Fibroblast of skin of right biceps (primary cell): ENCODE data around the gene C22orf15.

ENCODE experiments used
- DNase-seq: peaks from one replicate; pipeline ENCODE4 v3.0.0-alpha.2; 2013

C22orf15 gene

DNA sequence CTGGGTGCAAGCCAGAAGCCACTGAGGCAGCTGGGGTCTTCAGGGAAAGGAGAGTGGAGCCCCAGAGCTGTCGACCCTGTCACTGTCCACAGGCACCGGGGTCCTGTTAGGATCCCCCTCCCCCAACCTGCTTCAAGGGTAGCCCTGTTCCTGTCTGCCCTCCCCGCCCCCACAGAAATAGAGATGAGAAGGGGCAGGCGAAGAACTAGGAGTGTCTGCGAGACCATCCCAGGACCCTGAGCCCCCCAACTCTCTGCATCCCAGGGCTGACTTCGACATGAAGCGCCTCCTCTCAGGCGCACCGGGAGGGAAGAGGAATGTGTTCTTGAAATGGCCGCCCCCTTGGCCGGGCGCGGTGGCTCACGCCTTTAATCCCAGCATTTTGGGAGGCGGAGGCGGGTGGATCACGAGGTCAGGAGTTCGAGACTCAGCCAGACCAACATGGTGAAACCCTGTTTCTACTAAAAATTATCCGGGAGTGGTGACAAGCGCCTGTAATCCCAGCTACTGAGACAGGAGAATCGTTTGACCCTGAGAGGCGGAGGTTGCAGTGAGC lies 11.3 kb upstream of the C22orf15 start:
- DNase-seq, result peak; percentile 47

DNA sequence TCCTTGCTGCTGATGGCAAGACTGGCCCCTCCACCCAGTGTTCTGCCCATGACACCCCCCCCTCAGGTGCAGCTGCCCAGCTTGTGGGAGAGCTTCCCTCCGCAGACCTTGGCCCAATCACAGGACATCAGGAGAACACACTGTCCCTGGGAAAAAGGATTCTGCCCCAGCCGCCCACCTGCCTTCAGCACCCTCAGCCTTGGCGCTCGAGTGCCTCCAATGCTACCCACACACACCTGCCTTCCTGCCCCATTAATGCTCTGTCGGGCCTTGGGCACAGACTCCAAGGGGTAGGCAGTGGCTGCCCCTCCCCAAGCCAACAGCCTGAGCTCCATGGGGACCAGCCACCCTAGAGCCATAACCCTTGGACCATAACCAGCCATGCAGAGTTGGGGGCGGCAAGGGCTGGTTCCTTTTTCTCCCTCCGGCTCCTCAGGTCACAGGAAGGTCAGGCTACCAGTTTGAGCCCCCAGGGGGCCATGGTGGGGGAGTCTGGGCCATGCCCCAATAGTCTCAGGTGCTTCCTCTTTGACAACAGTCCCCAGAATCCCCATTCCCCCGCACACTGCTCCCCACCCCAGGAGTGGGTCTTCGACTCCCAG lies 10.6 kb upstream of the C22orf15 start:
- no peak for DNase-seq

DNA sequence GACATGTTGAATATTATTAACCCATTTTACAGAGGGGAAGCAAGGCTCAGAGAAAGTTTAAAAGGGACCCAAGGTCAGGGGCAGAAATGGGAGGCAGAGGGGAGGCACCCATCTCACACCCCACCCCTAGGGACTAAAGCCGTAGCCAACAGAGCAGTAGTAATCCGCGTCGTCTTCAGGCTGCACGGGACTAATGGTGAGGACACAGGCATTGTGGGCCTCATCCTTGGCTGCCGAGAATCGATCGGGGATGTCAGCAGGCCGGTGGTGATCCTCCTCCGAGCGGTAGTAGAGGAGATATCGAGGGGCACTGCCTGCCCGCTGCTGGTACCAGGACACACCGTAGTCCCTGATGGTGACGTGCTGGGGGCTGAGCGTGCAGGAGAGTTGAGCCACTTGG lies 10.0 kb upstream of the C22orf15 start:
- no peak for DNase-seq

DNA sequence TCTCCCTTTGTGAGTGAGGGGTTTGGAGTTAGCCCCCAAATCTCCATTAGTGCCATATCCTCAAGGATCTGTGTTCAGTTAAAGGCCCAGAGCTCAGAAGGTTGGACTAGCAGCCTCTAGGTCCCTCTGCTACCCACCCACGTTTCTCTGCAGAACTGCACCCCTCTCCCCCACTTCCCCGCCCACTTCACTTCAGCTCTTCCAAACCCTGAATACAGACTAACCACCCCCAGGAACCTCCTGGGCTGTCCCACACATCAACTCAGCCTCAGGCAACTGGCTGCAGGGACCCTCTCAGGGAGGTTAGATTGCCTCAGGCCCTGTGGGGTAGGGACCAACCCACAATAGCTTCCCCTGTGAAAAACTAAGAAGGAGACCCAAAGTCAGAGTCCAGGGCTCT lies 9.4 kb upstream of the C22orf15 start:
- no peak for DNase-seq

DNA sequence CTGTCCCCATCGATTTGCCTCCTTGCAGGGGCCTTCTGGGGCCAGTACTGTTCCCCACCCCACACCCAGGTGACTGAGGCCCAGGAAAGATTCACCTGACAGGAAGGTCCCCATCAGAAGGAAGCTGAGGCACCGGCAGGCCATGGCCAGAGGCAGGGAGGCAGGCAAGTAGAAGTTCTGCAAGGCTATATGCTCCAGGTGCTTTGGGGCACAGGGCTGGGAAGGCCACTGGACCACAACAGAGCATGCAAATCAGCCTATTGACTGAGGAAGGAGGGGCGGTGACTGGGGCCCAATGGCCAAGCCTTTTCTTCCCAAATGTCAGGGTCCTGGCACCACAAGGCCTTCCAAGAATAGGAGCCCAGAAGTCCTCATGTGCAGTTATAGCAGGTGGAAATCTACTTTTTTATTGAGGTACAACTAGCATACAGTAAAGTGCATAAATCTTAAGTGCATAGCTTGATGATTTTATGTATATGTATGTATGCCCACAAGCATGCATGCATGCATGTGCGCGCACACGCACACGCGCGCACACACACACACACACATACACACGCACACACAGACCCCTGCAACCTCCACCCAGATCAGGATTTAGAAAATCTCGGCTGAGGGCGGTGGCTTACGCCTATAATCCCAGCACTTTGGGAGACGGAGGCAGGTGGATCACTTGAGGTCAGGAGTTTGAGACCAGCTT lies 8.4 kb upstream of the C22orf15 start, which contains the start of gene VPREB3:
Gene VPREB3 (minus strand): TSS at position 206 of the 700 bp plus-strand sequence. CDS start 62 bp downstream, at position 144.
- no peak for DNase-seq

DNA sequence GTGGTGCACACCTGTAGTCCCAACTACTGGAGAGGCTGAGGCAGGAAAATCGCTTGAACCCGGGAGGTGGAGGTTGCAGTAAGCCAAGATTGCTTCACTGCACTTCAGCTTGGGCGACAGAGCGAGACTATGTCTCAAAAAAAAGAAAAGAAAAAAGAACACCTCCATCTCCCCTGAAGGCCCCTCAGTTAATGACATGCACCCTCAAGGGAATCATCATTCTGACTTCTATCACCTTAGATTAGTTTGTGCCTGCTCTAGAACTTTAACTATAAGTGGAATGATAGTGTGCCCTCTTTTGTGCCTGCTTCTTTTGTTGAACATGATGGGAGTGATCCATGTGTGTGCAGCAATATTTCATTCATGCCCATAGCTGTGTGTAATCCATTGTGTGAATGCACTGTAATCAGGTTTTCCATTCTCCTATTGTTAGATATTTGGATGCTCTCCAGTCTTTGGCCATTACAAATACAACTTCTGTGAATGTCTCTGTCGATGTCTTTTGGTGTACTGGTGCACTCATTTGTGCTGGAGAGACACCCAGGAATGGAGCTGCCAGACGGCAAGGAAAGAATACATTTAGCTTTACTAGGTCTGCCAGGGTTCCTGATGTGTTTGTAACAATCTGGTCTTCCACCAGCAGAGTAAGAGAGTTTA lies 7.7 kb upstream of the C22orf15 start:
- DNase-seq, result no peak

DNA sequence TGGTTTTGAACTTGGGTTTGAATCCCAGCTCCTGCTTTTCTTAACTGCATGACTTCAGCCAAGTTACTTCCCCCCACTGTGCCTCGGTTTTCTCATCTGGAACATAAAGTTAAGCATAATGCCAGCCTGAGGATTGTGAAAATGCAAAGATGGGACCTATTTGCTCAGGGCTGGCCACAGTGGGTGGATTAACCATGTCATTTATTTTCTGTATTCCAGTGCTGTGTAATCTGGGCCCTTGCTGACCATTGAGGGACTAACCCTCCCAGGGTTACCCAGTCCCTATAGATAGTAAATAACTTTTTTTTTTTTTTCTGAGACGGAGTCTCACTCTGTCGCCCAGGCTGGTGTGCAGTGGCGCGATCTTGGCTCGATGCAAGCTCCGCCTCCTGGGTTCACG lies 7.1 kb upstream of the C22orf15 start:
- DNase-seq, result no peak

DNA sequence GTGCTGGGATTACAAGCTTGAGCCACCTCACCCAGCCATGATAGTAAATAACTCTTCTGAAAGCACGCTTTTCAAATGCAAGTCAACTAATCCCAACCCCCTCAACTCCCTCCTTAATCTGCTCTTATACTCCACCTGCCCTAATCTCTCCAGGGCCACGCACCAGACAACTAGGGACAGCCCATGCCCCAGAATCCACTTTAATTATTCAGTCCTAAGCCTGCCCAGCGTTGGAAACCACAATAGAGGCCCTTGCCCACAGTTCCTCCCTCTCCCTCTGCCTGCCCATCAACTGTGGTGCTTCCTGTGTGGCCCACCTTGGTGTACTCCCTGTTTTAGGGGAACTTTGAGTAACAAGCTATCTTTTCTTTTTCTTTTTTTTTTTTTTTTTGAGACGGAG lies 5.9 kb upstream of the C22orf15 start:
- DNase-seq, result no peak

DNA sequence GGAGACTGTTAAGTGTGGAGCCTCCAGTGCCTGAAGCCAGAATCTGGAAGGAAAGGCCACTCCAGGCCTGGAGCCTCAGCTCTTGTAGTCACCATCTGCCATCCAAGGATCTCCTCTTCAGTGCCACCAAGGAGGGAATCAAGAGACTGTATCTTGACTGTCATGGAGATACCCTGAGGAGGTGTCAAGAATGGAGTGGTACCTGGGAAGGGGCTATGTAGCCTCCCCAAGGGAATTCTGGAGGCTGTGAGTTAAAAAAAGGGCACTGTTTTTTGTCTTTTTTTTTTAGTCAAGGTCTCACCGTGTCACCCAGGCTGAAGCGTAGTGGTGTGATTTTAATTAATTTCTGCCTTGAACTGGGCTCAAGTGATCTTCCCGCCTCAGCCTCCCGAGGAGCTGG lies 3.2 kb upstream of the C22orf15 start:
- DNase-seq, result no peak

DNA sequence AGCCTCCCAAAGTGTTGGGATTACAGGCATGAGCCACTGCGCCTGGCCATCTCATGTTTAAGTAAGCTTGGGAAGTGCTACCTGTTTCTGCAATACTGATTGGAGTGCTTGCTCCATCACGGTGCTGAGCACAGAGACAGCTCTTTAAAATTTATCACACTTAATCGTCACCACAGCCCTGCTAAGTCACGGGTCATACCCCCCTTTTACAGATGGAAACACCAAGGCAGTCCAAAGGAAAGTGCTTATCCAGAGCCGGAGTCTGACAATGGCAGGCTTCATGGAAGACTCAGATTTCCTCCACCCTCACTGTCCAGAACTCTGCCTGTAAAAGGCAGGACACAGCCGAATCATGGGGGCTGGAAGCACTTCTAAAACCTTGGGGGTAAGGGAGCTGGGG lies 2.7 kb upstream of the C22orf15 start:
- no peak for DNase-seq

DNA sequence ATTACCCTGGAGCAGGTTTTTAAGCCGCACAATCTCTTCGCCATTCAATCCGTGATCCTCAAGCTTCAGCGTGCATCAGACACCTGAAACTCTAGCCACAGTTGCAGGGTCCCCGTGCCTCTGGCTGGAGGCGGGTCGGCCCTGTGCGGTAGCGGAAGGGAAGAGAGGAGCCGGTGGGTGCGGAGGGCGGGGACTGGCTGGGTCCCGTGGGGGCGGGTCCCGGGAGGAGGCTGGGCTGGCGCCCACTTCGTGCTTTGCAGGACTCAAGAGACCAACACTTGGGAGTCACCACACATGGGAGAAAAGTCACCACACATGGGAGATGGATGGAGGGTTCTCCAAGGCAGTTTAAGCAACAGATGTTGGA lies 772 bp downstream of the C22orf15 start:
- DNase-seq, result no peak

DNA sequence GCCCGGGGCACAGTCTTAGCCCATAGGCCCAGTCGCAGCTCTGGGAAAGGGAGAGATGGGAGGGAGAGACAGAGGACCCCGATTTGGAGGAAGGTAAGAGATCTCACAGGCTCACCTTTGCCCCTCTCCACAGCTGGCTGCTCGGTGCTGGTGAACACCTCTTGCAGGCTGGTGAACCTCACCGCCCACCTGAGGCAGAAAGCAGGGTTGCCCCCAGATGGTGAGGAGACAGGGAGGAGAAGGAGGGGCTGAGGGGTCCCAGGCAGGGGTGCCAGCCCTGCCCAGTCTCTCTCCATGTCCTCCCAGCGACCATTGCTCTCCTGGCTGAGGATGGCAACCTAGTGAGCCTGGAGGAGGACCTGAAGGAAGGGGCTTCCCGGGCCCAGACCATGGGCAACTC lies 1.2 kb downstream of the C22orf15 start:
- DNase-seq, result no peak

DNA sequence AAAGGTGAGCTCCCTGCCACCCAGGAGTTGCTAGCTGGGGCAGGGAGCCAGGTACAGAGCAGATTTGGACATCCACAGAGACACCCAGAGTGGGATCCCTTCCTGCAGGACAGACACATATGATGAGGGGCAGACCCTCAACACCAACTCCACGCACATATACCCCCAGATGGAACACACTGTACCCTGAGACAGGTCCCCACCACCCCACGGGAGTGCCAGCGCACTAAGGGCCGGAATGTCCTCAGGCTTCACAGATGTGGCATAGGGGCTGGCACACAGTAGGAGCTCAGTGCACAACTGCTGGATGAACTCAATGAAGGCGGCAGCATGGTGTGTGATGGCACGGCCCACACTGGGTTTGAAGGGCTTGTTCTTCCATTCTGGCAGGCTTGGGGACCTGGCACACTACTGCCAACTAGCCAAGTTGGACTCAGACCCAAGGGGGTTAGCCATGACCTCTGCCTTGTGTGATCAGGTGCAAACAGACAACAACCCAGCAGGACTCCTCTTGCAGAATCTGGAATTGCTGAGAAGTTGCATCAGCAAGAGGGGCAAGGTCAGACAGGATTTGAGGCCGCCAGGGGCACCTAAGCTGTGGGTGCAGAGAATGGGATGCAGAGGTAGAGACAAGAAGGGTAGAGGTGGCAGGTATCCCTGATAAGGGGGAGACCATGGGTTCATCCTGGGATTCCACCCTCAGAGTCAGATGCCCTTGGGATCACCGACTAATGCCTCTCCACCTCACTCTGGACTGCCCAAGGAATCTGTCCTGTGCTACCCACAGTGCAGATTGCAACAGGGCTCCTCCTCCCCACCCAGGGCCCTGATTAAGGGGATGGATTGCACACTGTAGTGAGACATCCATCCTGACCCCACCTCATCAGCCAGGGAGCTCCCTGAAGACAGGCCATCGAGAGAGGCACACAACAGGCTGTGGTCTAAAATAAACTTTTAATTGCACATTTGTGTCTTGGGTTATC lies 2.4 kb downstream of the C22orf15 start:
- DNase-seq, result no peak

DNA sequence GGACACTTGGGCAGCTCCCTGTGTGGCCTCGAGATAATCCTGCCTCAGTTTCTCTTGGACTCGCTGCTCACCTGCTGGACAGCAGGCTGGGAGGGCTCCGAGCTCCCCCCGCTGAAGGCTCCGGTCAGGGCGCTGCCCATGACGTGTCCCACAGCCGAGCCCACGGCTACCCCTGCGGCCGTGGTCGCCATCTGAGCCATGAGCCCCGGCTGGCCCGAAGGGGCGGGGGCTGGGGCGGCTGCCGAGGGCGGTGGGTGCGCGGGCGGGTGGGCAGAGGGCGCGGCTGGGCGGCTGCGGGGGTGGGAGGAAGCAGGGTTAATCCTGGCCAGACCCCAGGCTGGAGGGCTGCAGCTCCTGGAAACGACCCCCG lies 4.5 kb downstream of the C22orf15 start:
- no peak for DNase-seq

DNA sequence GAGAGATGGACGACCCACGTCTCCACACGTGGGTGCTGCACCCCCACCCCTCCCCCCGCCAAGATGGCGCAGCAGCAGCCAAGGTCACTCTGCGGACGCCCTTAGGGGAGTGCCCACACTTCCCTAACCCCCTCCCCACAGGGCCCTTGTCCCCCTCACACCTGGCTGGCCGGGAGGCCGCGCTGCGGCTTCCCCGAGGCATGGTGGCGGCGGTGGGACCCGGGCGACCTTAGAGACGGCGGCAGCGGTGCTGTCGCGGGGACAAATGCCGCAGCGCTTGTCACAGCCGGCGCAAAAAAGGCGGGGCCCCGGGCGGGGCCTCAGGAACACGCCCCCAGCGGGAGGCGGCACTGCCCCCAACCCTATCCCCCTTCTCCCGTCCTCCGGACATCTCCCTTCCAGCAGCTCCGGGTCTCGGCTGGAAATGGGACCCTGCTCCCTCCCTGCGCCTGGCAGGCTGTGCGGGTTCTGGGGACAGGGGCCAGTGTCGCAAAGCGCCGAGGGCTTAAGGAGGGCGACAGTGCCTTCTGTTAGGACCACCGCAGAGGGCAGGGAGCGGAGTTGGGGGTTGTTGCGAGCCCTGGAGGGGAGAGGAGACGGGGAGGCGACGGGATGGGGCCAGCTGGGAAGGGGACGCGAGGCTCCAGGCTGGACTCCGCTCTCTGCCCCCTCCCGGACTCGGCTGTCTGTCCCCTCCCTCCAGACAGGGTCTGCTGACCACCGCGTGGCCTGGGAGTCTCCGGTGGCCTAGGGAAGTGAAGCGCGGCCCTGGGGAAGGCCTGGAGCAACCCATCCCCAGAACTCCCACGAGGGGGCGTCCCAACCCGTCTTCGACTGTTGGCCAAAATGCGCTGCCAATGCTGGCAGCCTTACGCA lies 5.1 kb downstream of the C22orf15 start, which contains the start of gene CHCHD10:
Gene CHCHD10 (minus strand): TSS at position 300 of the 876 bp plus-strand sequence. CDS start 98 bp downstream, at position 202.
- DNase-seq, result peak; percentile 73

DNA sequence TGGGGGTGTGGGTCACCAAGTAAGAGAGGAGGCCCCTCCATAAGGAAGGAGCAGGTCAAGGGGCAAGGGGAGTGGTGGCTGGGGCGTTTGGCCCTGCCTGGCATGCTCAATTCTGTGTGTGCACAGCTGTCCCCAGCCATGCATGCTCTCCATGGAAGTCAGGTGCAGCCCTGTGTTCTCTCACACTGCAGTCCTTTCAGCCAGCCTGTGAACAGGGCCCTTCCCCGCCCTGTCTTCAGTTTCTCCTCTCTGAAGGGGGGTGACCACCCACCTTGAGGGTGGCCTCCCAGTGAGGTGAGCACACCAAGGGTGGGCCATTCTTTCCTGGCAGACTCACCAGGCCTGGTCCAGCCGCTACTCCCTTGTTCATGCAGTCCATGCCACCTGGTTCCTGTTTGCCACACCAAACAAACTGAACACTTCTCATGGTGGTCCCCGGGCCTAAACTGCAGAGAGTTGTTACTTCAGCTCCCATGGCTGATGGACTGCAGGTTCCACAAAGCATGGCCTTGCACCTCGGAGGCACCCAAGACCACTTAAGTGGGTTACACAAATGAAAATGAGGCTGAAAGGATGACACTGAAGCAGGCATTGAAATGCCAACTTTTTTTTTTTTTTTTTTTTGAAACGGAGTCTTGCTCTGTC lies 6.7 kb downstream of the C22orf15 start:
- DNase-seq, result no peak

DNA sequence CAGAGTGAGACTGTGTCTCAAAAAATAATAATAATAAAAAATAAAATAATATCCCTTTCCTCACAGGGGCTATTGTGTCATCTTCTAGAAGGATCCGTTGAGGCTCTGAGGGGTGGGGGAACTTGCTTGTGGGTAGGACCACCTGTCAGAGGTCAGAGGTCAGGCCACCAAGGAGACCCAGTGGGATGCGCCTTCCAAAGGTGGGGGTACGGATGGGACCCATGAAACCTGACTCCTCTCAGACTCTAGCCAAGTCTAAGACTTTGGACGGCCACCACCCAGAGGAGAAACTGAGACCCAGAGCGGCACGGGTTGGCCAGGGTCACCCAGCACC lies 9.5 kb downstream of the C22orf15 start:
- DNase-seq, result no peak

DNA sequence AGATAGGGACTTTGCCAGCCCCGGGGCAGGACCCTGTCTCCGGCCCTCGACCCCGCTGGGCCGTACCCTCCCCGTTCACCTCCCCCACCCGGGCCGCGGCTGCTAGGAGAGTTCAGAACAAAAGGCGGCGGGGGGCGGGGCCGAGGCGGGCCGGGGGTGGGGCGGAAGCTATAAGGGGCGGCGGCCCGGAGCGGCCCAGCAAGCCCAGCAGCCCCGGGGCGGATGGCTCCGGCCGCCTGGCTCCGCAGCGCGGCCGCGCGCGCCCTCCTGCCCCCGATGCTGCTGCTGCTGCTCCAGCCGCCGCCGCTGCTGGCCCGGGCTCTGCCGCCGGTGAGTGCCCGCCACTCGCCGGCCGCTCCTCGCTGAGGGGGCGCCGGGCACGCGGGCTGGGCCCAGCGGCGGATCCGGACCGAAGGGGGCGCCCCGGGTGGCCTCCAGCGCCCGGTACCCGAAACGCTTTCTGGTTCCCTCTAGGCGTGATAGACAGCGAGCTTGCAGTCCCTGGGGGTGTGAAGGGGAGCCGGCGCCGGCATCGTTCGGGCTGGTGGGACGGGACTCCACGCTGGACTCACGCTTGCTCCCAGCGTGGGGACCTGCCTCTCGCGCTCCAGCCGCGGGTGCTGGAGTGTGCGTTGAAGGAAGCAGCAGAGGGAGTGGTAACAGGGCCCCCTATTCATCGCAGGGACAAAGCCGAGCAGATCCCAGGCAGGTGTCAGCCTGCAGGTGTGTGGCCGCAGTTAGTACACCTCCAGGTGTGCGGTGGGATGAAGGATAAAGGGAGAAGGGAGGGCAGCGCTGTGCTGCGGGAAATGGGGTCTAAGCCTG lies 10.1 kb downstream of the C22orf15 start, which contains the start of gene MMP11:
Gene MMP11 (plus strand): TSS at position 201 of the 825 bp plus-strand sequence. CDS start 22 bp downstream, at position 223.
- DNase-seq, result peak; percentile 51

DNA sequence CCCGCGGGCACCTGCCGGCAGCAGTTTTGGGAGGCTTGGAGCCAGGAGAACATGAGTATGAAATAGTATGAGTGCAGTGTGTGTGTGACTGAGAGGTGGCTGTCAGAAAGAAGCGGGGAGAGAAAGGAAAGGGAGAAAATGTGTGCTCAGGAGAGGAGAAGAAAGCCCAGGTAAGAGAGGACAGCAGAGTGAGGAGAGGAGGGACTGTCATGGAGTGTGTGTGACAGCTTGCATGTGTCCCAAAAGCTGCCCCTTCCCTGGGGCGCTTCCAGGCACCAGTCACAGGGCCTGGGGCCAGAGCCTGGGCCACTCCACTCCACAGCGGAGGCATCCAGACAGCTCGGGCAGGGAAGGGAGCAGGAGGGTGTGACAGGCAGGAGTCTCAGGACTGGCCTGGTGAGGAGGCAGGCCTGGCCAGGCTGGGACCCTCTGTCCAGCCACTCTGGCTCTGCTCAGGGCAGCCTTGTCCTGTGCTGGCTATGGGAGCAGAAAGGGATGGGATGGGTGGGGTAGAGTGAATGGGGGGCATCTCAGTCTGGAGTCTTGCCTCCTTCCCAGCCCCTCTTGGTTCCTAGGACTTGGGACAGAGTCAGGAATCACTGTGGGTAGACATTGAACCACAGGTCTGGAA lies 10.8 kb downstream of the C22orf15 start:
- DNase-seq, result no peak
